Measurements from ENCODE around the gene HMG20A. TPM values are rescaled to one million over a fixed set of nuclear protein-coding genes. Genes with fewer than 3 reads are reported as not detected.
A peak's percentile ranks its signal among the peaks of the same experiment; 100 is the strongest.

HMG20A gene
- total and polyA plus RNA-seq, 10 of the 15 experiments (the other 5 are each of a cell fraction or from before 2014, with no cell fraction given) = 30.0 to 98.7 (median 46.8) TPM

- 0 out of 2 replicates have a peak, but pooled peaks have one; percentile 9 for TF ChIP-seq PAX5 (IDR thresholded peaks at IDR 0.05; ENCODE audit: borderline replicate concordance, low read depth, low read length)
- TF ChIP-seq BCL11A (IDR thresholded peaks at IDR 0.05; ENCODE audit: low read depth, low read length) = peak; percentile 64; the same call in 1 of the 2 replicates
- TF ChIP-seq GABPA (IDR thresholded peaks at IDR 0.05; ENCODE audit: low read depth) = 0 out of 2 replicates have a peak, but pooled peaks have one; percentile 33
- TF ChIP-seq CREM (IDR thresholded peaks at IDR 0.05; ENCODE audit: low read depth) = peak; percentile 51; the same call in 1 of the 2 replicates
- peak; percentile 94 for TF ChIP-seq MEF2A (IDR thresholded peaks at IDR 0.05; ENCODE audit: insufficient read depth, low read depth, low read length)
- TF ChIP-seq RUNX3 (IDR thresholded peaks at IDR 0.05; ENCODE audit: low read length) = peak; percentile 99
Measured at GRCh38 chr15:77440378-77440999, 19.8 kb downstream of the HMG20A start (continued).

- intact Hi-C loops (cut with micrococcal nuclease; ENCODE audit: unreplicated experiment) = no loop called here
- H4K20me1 ChIP-seq (ENCODE audit: control insufficient read depth, insufficient read depth) = no peaks in the 10 kb centered on the region
- FAIRE-seq (no peak), ATAC-seq (no peak), DNase-seq (ENCODE audit: low read depth, low spot score) (no peak)
- RAD21 ChIA-PET (ENCODE audit: unreplicated experiment) = interaction anchor here (0.8 to 1.5 kb wide), 2 partner anchors 257 to 260 kb away, joined by 3 to 5 read pairs; no protein-coding TSS in a partner anchor
- no peak overlapping the region for H3K9ac ChIP-seq (ENCODE audit: control insufficient read depth, insufficient read depth, low read length)
- H3K27ac ChIP-seq (ENCODE audit: control insufficient read depth, insufficient read depth) = no peak overlapping the region
- in situ Hi-C loops (cut with MboI) = no loop called here
- peaks cover 4% of the 10 kb centered on the region; the same call in 1 of the 2 replicates for H3K4me1 ChIP-seq (ENCODE audit: control insufficient read depth, insufficient read depth, low read length)
- H3K79me2 ChIP-seq (ENCODE audit: control insufficient read depth, insufficient read depth, low read length) = peaks cover 21% of the 10 kb centered on the region
- BruUV-seq (replicated peaks) = no TSS peak
- POLR2A ChIA-PET = interaction anchor here (0.6 kb wide), 1 partner anchor 641 kb away, joined by 3 read pairs; no protein-coding TSS in a partner anchor
- SMC1A ChIA-PET (ENCODE audit: uncharacterized antibody, unreplicated experiment) = interaction anchor here (0.7 to 1.5 kb wide), 4 partner anchors 8 to 259 kb away, joined by 3 read pairs; no protein-coding TSS in a partner anchor
- no peak overlapping the region for H3K4me3 ChIP-seq
- H2AFZ ChIP-seq (ENCODE audit: control insufficient read depth, low read depth, low read length) = no peak overlapping the region
- no peaks in the 10 kb centered on the region for H3K9me3 ChIP-seq (replicated peaks; ENCODE audit: control insufficient read depth, insufficient read depth, low read length)
- TF ChIP-seq IKZF1 (conservative IDR thresholded peaks at IDR 0.05) (no peak), ZZZ3 (IDR thresholded peaks at IDR 0.05; ENCODE audit: control insufficient read depth, insufficient read length, low read depth) (no peak), CHD4 (IDR thresholded peaks at IDR 0.05) (no peak), E2F4 (IDR thresholded peaks at IDR 0.05; ENCODE audit: low read depth, low read length) (no peak), SIX5 (IDR thresholded peaks at IDR 0.05; ENCODE audit: low read depth, low read length, severe bottlenecking) (no peak), SPI1 (IDR thresholded peaks at IDR 0.05; ENCODE audit: borderline replicate concordance, insufficient read depth, low read depth, low read length) (0 out of 2 replicates have a peak, but pooled peaks have one; percentile 16), ESRRA (IDR thresholded peaks at IDR 0.05; ENCODE audit: low read length) (no peak), HDGF (IDR thresholded peaks at IDR 0.05) (no peak)
- CTCF ChIA-PET = interaction anchor here (0.5 to 1.5 kb wide), 3 partner anchors 26 to 260 kb away, joined by 3 to 4 read pairs (median 3); partner anchors contain the start of gene HMG20A
- H3K27me3 ChIP-seq (replicated peaks in 1 of 2; ENCODE audit: control insufficient read depth in 2 of 2, insufficient read depth in 2 of 2, low read length in 1 of 2) = no peaks in the 10 kb centered on the region
- WGBS (ENCODE audit: insufficient coverage, insufficient replicate concordance, low lambda C conversion rate, missing lambda C conversion rate) = 64% methylated on average over 4 of the region's 4 CpGs
- no peak overlapping the region for H3K4me2 ChIP-seq (ENCODE audit: control insufficient read depth, insufficient read depth)
- peaks cover 0 to 5% of the 10 kb centered on the region in 2 experiments; a peak in 1 of 4 replicates for H3K36me3 ChIP-seq (ENCODE audit: control insufficient read depth in 2 of 2, insufficient read depth in 2 of 2, low read length in 1 of 2)
Measured at GRCh38 chr15:77446840-77447390, 26.2 kb downstream of the HMG20A start.
